K562 (cell line): Measurements from ENCODE around the gene NEFH. TPM values are rescaled to one million over a fixed set of nuclear protein-coding genes. Genes with fewer than 3 reads are reported as not detected.

Experiments
- ARHGAP35 ChIP-seq: fragments of 450-650 bp; IDR thresholded peaks from 2 replicates; pipeline ENCODE4 v1.6.1; 2018; ENCODE audit not compliant: partially characterized antibody
- CBX2 ChIP-seq: fragments of 200-600 bp; sonication (generic); IDR thresholded peaks from one replicate; pipeline ENCODE4 v1.6.1; 2012; ENCODE audit warnings: mild to moderate bottlenecking, low read length, inconsistent platforms; ENCODE audit not compliant: insufficient read depth, poor library complexity, severe bottlenecking
- CREM ChIP-seq: IDR thresholded peaks from 2 replicates; pipeline ENCODE4 v1.6.1; 2014; ENCODE audit warnings: antibody characterized with exemption, low read depth
- EP400 ChIP-seq: fragments of 450-650 bp; IDR thresholded peaks from 2 replicates; pipeline ENCODE4 v1.6.1; 2017; ENCODE audit warnings: antibody characterized with exemption, mild to moderate bottlenecking, moderate library complexity
- FOXA3 ChIP-seq, 2 experiments: fragments of 450-650 bp in 1 of 2; sonication (generic) in 1 of 2; formaldehyde crosslinking; IDR thresholded peaks in 1 of 2; conservative IDR thresholded peaks in 1 of 2; 2 replicates each; pipeline versions ENCODE4 v1.4.0 to v1.8.0; 2020 to 2022; ENCODE audit warnings: mild to moderate bottlenecking in 2 of 2, missing genetic modification reagents in 1 of 2
- HNRNPUL1 ChIP-seq: fragments of 200-400 bp; formaldehyde crosslinking; IDR thresholded peaks from 2 replicates; pipeline ENCODE4 v1.6.1; 2017; ENCODE audit warnings: low read length
- IRF1 ChIP-seq: sonication (generic); formaldehyde crosslinking; IDR thresholded peaks from 2 replicates; pipeline ENCODE4 v1.8.0; 2022; ENCODE audit warnings: missing genetic modification reagents, mild to moderate bottlenecking, borderline replicate concordance
- JUND ChIP-seq, 2 experiments: IDR thresholded peaks; 2 replicates in 1 of 2; 3 replicates in 1 of 2; pipeline ENCODE4 v1.6.1; 2011; ENCODE audit warnings: borderline replicate concordance in 2 of 2, low read depth in 2 of 2, low read length in 2 of 2, improper control_type of control experiment in 1 of 2, missing biosample characterization in 1 of 2, missing genetic modification characterization in 1 of 2, missing genetic modification reagents in 1 of 2
- MEF2A ChIP-seq: IDR thresholded peaks from 2 replicates; pipeline ENCODE4 v1.6.1; 2011; ENCODE audit warnings: low read depth, mild to moderate bottlenecking, low read length, moderate library complexity; ENCODE audit not compliant: control insufficient read depth
- RBM14 ChIP-seq: fragments of 200-400 bp; formaldehyde crosslinking; IDR thresholded peaks from 2 replicates; pipeline ENCODE4 v1.6.1; 2018; ENCODE audit warnings: low read depth, mild to moderate bottlenecking, low read length, moderate library complexity, borderline replicate concordance; ENCODE audit not compliant: insufficient read depth
- STAG1 ChIP-seq: sonication (generic); formaldehyde crosslinking; IDR thresholded peaks from 2 replicates; pipeline ENCODE4 v1.5.0; 2020; ENCODE audit warnings: missing genetic modification reagents, borderline replicate concordance
- THRAP3 ChIP-seq: fragments of 450-650 bp; IDR thresholded peaks from 2 replicates; pipeline ENCODE4 v1.6.1; 2016; ENCODE audit warnings: mild to moderate bottlenecking, inconsistent platforms, borderline replicate concordance
- TSHZ1 ChIP-seq: fragments of 250-450 bp; sonication (Bioruptor Pico); IDR thresholded peaks from 2 replicates; pipeline ENCODE4 v1.4.0; 2020; ENCODE audit warnings: mild to moderate bottlenecking, moderate library complexity
- YBX1 ChIP-seq: fragments of 450-650 bp; IDR thresholded peaks from 2 replicates; pipeline ENCODE4 v1.7.1; 2016; ENCODE audit warnings: mild to moderate bottlenecking
- polyA plus RNA-seq, 8 experiments: library from polyadenylated mRNA; depleted of rRNA in 4 of 8; stranded (reverse) in 5 of 8; unstranded in 3 of 8; fragments of >200 nt; fragmentation: Nextera tagmentation in 2 of 8; fragmentation: Illumina TruSeq in 1 of 8; extraction: Ambion mirVana in 2 of 8; extraction: Trizol in 1 of 8; gene quantifications; 2 replicates each; pipeline versions ENCODE4 v1.2.1 to v1.2.3, GENCODE V29; 2011 to 2014; ENCODE audit warnings: inconsistent platforms in 1 of 8, missing spikeins in 1 of 8
- total RNA-seq, 7 experiments: library from RNA; depleted of rRNA in 6 of 7; stranded (reverse); fragments of >200 nt in 6 of 7; fragmentation: Illumina TruSeq in 2 of 7; extraction: Trizol in 2 of 7; gene quantifications; 2 replicates each; pipeline versions ENCODE4 v1.2.1 to v1.2.3, GENCODE V29; 2011 to 2021; ENCODE audit warnings: low replicate concordance in 1 of 7
- TF ChIP-seq, protein P1 (sequence below): sonication (generic); formaldehyde crosslinking; IDR thresholded peaks from 2 replicates; pipeline ENCODE4 v1.8.1; 2023; ENCODE audit warnings: mild to moderate bottlenecking, missing genetic modification reagents, moderate library complexity
- TF ChIP-seq, protein P2 (sequence below): sonication (generic); formaldehyde crosslinking; IDR thresholded peaks from 2 replicates; pipeline ENCODE4 v1.8.0; 2022; ENCODE audit warnings: mild to moderate bottlenecking, missing genetic modification reagents

The NEFH gene
- total and polyA plus RNA-seq, 9 of the 15 experiments (the other 6 are each of a cell fraction or from before 2014, with no cell fraction given): 2.3 to 26.9 (median 10.8) TPM

GRCh38 chr22:29470159-29470855 is 9.7 kb upstream of the NEFH start (continued):
- TF ChIP-seq IRF1 (CRISPR knock-in tag) (no peak), CREM (peak; percentile 96), EP400 (no peak), HNRNPUL1 (no peak), JUND (IDR thresholded peaks at IDR 0.05; ENCODE audit: borderline replicate concordance, low read depth, low read length) (peak; percentile 16; the same call in 1 of the 2 replicates), JUND (tag; IDR thresholded peaks at IDR 0.05; ENCODE audit: borderline replicate concordance, low read depth, low read length) (no peak), TSHZ1 (CRISPR knock-in tag) (no peak), YBX1 (no peak), RBM14 (no peak), ARHGAP35 (no peak), STAG1 (CRISPR knock-in tag) (peak; percentile 25; the same call in 1 of the 2 replicates), THRAP3 (no peak), CBX2 (no peak), FOXA3 (CRISPR knock-in tag; conservative IDR thresholded peaks at IDR 0.05 in 1 of 2, IDR thresholded peaks at IDR 0.05 in 1 of 2) (no peak), MEF2A (no peak)
- TF ChIP-seq, protein P1, sequence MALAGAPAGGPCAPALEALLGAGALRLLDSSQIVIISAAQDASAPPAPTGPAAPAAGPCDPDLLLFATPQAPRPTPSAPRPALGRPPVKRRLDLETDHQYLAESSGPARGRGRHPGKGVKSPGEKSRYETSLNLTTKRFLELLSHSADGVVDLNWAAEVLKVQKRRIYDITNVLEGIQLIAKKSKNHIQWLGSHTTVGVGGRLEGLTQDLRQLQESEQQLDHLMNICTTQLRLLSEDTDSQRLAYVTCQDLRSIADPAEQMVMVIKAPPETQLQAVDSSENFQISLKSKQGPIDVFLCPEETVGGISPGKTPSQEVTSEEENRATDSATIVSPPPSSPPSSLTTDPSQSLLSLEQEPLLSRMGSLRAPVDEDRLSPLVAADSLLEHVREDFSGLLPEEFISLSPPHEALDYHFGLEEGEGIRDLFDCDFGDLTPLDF: no peak
- TF ChIP-seq, protein P2, sequence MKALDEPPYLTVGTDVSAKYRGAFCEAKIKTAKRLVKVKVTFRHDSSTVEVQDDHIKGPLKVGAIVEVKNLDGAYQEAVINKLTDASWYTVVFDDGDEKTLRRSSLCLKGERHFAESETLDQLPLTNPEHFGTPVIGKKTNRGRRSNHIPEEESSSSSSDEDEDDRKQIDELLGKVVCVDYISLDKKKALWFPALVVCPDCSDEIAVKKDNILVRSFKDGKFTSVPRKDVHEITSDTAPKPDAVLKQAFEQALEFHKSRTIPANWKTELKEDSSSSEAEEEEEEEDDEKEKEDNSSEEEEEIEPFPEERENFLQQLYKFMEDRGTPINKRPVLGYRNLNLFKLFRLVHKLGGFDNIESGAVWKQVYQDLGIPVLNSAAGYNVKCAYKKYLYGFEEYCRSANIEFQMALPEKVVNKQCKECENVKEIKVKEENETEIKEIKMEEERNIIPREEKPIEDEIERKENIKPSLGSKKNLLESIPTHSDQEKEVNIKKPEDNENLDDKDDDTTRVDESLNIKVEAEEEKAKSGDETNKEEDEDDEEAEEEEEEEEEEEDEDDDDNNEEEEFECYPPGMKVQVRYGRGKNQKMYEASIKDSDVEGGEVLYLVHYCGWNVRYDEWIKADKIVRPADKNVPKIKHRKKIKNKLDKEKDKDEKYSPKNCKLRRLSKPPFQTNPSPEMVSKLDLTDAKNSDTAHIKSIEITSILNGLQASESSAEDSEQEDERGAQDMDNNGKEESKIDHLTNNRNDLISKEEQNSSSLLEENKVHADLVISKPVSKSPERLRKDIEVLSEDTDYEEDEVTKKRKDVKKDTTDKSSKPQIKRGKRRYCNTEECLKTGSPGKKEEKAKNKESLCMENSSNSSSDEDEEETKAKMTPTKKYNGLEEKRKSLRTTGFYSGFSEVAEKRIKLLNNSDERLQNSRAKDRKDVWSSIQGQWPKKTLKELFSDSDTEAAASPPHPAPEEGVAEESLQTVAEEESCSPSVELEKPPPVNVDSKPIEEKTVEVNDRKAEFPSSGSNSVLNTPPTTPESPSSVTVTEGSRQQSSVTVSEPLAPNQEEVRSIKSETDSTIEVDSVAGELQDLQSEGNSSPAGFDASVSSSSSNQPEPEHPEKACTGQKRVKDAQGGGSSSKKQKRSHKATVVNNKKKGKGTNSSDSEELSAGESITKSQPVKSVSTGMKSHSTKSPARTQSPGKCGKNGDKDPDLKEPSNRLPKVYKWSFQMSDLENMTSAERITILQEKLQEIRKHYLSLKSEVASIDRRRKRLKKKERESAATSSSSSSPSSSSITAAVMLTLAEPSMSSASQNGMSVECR (CRISPR knock-in tag): no peak
